ENCODE data around the gene ARHGAP9.
"Not testable (repeated sequence)": the region's sequence is repeated elsewhere in the genome, so short reads cannot be mapped to it uniquely, and the experiment has no call there.

Gene ARHGAP9

DNA sequence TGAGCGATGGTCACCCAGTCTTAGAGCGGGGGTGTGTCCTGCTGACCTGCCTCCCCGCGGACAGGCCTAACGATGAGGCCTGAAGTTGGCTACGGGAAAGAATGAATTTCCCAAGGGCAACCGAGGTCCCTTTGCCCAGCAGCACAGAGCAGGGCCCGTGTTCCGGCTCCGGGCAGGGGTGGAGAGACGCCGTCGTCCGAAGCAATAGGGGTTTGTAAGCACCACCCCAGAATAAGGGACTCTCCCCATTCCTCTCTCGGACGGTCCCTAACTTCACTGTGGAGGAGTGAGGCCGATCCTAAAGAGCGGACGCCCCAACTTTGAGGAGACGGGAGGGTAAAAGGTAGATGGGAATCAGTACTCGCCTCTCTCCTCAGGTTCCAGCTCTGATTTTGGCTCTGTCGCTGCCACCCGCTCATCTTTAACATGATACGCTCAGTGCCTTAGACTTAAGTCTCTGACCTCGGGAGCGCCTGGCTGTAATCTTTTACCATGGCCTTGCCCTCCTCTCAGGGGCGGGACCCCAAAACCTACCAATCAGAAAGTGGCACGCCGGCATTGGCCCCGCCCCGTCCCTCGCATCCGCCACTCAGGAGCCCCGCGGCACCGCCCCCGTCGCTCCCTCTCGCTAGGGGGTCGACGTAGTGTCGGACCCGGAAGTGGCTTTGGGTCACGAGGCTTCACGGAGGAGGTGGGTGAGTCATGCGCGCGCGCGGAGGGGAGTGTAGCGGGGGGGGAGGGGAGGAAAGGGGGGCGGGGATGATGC lies 40.6 kb upstream of the ARHGAP9 start, which contains the start of gene DDIT3:
DDIT3 (minus strand) TSS at position 462 of the 766 bp plus-strand sequence. CDS start 3,108 bp downstream, outside the sequence.
- DNase-seq (ENCODE audit: low spot score in 2 of 2), result peak; percentile 97 to 100
- Mint-ChIP-seq H3K36me3 (peaks cover 97% of the 10 kb centered on the region), H3K4me3 (peak within 1 kb of the TSS; percentile 93), H3K4me1 (peaks cover 76% of the 10 kb centered on the region), H3K9me3 (no peaks in the 10 kb centered on the region), H3K27ac (peak within 1 kb of the TSS; percentile 99)
- peak; percentile 82 for ATAC-seq

DNA sequence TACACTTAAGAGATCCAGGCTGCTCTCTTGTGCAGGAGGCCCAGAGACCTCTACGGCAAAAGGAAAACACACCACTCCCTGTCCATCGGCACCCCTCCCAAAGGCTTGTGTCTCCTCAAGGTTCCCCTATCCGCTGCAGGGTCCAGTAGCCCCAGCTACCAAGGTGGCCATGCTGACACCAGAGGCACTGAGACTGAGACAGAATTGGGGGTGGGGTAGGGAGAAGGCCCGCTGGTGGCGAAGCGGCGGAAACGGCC lies 40.1 kb upstream of the ARHGAP9 start:
- Mint-ChIP-seq H3K4me1 (peaks cover 71% of the 10 kb centered on the region), H3K4me3 (peak overlapping the region; percentile 93), H3K36me3 (peaks cover 97% of the 10 kb centered on the region), H3K27ac (peak overlapping the region; percentile 99), H3K9me3 (no peaks in the 10 kb centered on the region)
- peak; percentile 0 for ATAC-seq
- no peak for DNase-seq (ENCODE audit: low spot score in 2 of 2)

DNA sequence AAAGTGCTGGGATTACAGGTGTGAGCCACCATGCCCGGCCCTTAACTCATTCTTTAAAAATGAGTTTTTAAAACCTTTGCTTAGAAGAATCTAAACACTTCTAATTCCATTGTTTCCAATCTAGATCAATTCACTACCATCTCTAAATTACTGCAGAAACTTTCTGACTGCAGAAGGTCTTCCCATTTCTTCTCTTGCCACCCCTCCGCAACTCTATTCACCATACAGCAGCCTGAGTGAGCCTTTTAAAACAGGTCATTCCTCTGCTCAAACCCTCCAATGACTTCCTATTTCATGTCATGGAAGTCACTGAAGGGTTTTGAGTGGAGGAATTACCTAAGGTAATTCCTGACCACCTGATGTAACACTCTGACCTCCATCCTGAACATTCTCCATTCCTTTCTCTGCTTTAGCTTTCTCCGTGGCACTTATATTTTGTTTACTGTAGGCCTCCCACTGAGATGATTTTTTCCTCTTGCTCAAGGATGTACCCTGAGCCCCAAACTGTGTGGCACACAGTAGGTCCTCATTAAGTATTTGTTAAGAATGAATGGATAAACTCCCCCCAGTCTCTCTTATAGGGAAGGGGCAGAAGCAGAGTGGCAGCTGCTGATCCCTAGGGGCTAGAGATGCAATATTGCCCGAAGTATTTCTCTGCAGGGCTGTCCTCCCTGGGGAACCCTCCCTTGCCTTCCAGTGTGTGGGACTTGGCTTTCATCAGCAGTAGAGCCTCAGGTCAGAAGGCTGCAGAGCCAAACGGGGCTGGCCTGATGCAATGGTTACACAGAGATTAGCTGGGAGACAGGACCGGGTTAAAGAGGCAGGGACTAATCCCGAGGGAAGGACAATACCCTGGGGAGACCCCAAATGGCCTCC lies 39.5 kb upstream of the ARHGAP9 start:
- H3K27ac Mint-ChIP-seq, result peak overlapping the region; percentile 99
- H3K36me3 Mint-ChIP-seq, result peaks cover 97% of the 10 kb centered on the region
- peaks cover 65% of the 10 kb centered on the region for H3K4me1 Mint-ChIP-seq
- H3K9me3 Mint-ChIP-seq, result no peaks in the 10 kb centered on the region
- no peak for ATAC-seq
- H3K4me3 Mint-ChIP-seq, result peak overlapping the region; percentile 93
- no peak for DNase-seq (ENCODE audit: low spot score in 2 of 2)

- H3K4me1 Mint-ChIP-seq, result peaks cover 57% of the 10 kb centered on the region
- H3K36me3 Mint-ChIP-seq, result peaks cover 97% of the 10 kb centered on the region
Observed at GRCh38 chr12:57518176-57518919, 38.7 kb upstream of the ARHGAP9 start.

GRCh38 chr12:57517718-57518117 lies 38.1 kb upstream of the ARHGAP9 start:
- DNase-seq (ENCODE audit: low spot score in 2 of 2); H3K9me3 Mint-ChIP-seq; ATAC-seq; H3K4me3 Mint-ChIP-seq: not testable (repeated sequence)
- H3K4me1 Mint-ChIP-seq, result peaks cover 54% of the 10 kb centered on the region
- peak overlapping the region; percentile 78 for H3K27ac Mint-ChIP-seq
- H3K36me3 Mint-ChIP-seq, result peaks cover 98% of the 10 kb centered on the region

More at GRCh38 chr12:57518176-57518919, 38.7 kb upstream of the ARHGAP9 start:
- peak overlapping the region; percentile 93 for H3K4me3 Mint-ChIP-seq
- H3K27ac Mint-ChIP-seq, result peak overlapping the region; percentile 99
- no peaks in the 10 kb centered on the region for H3K9me3 Mint-ChIP-seq
- no peak for DNase-seq (ENCODE audit: low spot score in 2 of 2)
- no peak for ATAC-seq

GRCh38 chr12:57517187-57517586 lies 37.5 kb upstream of the ARHGAP9 start:
- H3K36me3 Mint-ChIP-seq, result peaks cover 100% of the 10 kb centered on the region

DNA sequence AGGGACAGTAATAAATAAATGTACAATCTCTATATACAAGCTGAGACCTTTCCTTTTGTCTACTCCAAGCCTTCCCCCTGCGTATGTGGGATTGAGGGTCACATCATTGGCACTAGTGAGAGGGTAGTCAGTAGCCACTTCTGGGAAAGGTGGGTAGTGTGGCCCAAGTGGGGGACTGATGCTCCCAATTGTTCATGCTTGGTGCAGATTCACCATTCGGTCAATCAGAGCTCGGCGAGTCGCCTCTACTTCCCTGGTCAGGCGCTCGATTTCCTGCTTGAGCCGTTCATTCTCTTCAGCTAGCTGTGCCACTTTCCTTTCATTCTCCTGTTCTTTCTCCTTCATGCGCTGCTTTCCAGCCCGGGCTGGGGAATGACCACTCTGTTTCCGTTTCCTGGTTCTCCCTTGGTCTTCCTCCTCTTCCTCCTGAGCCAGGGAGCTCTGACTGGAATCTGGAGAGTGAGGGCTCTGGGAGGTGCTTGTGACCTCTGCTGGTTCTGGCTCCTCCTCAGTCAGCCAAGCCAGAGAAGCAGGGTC lies 37.0 kb upstream of the ARHGAP9 start:
- no peak for ATAC-seq
- DNase-seq (ENCODE audit: low spot score in 2 of 2), result no peak
- Mint-ChIP-seq H3K9me3 (no peaks in the 10 kb centered on the region), H3K36me3 (peaks cover 100% of the 10 kb centered on the region), H3K4me1 (peaks cover 55% of the 10 kb centered on the region), H3K4me3 (no peak overlapping the region), H3K27ac (peak overlapping the region; percentile 78)

More at GRCh38 chr12:57517187-57517586, 37.5 kb upstream of the ARHGAP9 start:
- ATAC-seq, result no peak
- Mint-ChIP-seq H3K4me1 (peaks cover 55% of the 10 kb centered on the region), H3K4me3 (no peak overlapping the region), H3K9me3 (no peaks in the 10 kb centered on the region), H3K27ac (peak overlapping the region; percentile 78)
- no peak for DNase-seq (ENCODE audit: low spot score in 2 of 2)

- Mint-ChIP-seq H3K36me3 (peaks cover 100% of the 10 kb centered on the region), H3K27ac (no peak overlapping the region), H3K4me1 (peaks cover 50% of the 10 kb centered on the region), H3K4me3 (no peak overlapping the region), H3K9me3 (no peaks in the 10 kb centered on the region)
- ATAC-seq (no peak), DNase-seq (ENCODE audit: low spot score in 2 of 2) (no peak)
Observed at GRCh38 chr12:57515934-57516541, 36.4 kb upstream of the ARHGAP9 start.

DNA sequence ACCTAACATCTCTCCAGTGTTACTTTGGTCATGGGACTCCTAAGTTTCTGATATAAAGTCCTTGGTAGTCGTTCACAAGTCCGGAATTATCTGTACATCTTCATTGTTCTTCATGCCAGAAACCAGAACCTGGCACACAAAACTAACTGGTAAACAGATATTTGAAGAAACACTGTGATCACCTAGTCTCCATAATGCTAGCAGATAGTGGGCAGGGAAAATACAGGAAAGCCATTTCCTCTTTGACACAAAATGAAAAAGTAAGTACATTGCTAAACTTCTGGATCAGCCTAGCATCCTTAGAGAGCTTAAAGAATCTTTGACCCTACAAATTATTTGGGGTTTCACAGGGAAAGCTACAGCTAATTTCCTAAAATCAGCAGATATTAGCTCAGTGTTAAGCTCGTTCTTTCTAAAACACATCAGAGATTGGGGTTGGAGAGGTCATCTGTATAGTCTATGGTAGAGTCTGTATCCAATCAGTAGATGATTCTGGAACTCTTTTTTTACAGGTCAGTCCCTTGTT lies 35.8 kb upstream of the ARHGAP9 start:
- peaks cover 44% of the 10 kb centered on the region for H3K4me1 Mint-ChIP-seq
- no peak overlapping the region for H3K4me3 Mint-ChIP-seq
- peaks cover 100% of the 10 kb centered on the region for H3K36me3 Mint-ChIP-seq
- DNase-seq (ENCODE audit: low spot score in 2 of 2), result no peak
- ATAC-seq, result no peak
- H3K27ac Mint-ChIP-seq, result no peak overlapping the region
- no peaks in the 10 kb centered on the region for H3K9me3 Mint-ChIP-seq

DNA sequence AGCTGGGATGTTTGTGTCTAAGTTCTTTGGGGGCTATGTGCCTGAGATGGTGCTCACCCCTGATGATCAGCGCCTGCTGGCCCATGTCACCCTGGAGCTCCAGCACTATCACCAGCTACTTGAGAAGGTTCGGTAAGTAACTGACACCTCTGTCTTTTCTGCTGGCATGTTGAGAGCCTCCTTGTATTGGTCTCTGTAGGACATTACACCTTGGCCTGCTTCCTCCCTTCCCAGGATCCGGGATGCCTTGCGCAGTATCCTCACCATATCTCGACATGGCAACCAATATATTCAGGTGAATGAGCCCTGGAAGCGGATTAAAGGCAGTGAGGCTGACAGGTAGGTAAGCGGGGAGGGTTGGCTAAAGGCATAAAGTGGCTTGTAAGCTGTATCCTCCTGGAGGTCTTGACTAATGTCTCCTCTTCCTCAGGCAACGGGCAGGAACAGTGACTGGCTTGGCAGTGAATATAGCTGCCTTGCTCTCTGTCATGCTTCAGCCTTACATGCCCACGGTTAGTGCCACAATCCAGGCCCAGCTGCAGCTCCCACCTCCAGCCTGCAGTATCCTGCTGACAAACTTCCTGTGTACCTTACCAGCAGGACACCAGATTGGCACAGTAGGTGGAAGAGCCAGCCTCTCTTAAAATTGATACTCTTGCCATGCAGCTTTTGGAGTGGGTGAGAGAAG lies 35.2 kb upstream of the ARHGAP9 start:
- H3K36me3 Mint-ChIP-seq, result peaks cover 100% of the 10 kb centered on the region
- no peak overlapping the region for H3K4me3 Mint-ChIP-seq
- H3K4me1 Mint-ChIP-seq, result peaks cover 40% of the 10 kb centered on the region
- no peak overlapping the region for H3K27ac Mint-ChIP-seq
- ATAC-seq, result no peak
- H3K9me3 Mint-ChIP-seq, result no peaks in the 10 kb centered on the region
- DNase-seq (ENCODE audit: low spot score in 2 of 2), result no peak

- not testable (repeated sequence) for H3K9me3 Mint-ChIP-seq; DNase-seq (ENCODE audit: low spot score in 2 of 2); H3K4me3 Mint-ChIP-seq; ATAC-seq; H3K27ac Mint-ChIP-seq
- Mint-ChIP-seq H3K4me1 (peaks cover 37% of the 10 kb centered on the region), H3K36me3 (peaks cover 100% of the 10 kb centered on the region)
Observed at GRCh38 chr12:57514246-57514645, 34.6 kb upstream of the ARHGAP9 start.

- not testable (repeated sequence) for DNase-seq (ENCODE audit: low spot score in 2 of 2); ATAC-seq; H3K9me3 Mint-ChIP-seq; H3K4me3 Mint-ChIP-seq
- Mint-ChIP-seq H3K27ac (peak overlapping the region; percentile 78), H3K36me3 (peaks cover 100% of the 10 kb centered on the region), H3K4me1 (peaks cover 31% of the 10 kb centered on the region)
Observed at GRCh38 chr12:57513677-57514076, 34.0 kb upstream of the ARHGAP9 start.

GRCh38 chr12:57513266-57513665 lies 33.6 kb upstream of the ARHGAP9 start:
- H3K9me3 Mint-ChIP-seq, result no peaks in the 10 kb centered on the region
- peak overlapping the region; percentile 78 for H3K27ac Mint-ChIP-seq
- no peak for ATAC-seq
- peaks cover 27% of the 10 kb centered on the region for H3K4me1 Mint-ChIP-seq
- H3K36me3 Mint-ChIP-seq, result peaks cover 100% of the 10 kb centered on the region
- no peak for DNase-seq (ENCODE audit: low spot score in 2 of 2)
- no peak overlapping the region for H3K4me3 Mint-ChIP-seq

GRCh38 chr12:57512665-57513064 lies 33.0 kb upstream of the ARHGAP9 start:
- peaks cover 100% of the 10 kb centered on the region for H3K36me3 Mint-ChIP-seq
- no peak overlapping the region for H3K4me3 Mint-ChIP-seq
- ATAC-seq, result no peak
- DNase-seq (ENCODE audit: low spot score in 2 of 2), result no peak
- peaks cover 21% of the 10 kb centered on the region for H3K4me1 Mint-ChIP-seq
- peak overlapping the region; percentile 78 for H3K27ac Mint-ChIP-seq
- H3K9me3 Mint-ChIP-seq, result no peaks in the 10 kb centered on the region

All from stimulated activated effector memory CD8-positive, alpha-beta T cell treated with anti-CD3 and anti-CD28 coated beads, Interleukin-12 subunit alpha, Interleukin-12 subunit beta, amount 100 ng/mL, for 72 hours (primary cell).